Body of pancreas (tissue), 4 donors: ENCODE data around the gene BOD1L1.

Experiments
- POLR2A ChIP-seq, 3 donors: fragments of 450-650 bp; IDR thresholded peaks; one replicate each; pipeline ENCODE4 v1.6.1; 2016; ENCODE audit warnings: antibody characterized with exemption in 3 of 3, mild to moderate bottlenecking in 2 of 3
- TF ChIP-seq, protein P1 (sequence below), 7 experiments: fragments of 450-650 bp in 4 of 7; fragments of 200-600 bp in 3 of 7; sonication (generic) in 3 of 7; IDR thresholded peaks; one replicate each; pipeline ENCODE4 v1.5.1; 2016 to 2019; ENCODE audit warnings: antibody characterized with exemption in 7 of 7

DNA sequence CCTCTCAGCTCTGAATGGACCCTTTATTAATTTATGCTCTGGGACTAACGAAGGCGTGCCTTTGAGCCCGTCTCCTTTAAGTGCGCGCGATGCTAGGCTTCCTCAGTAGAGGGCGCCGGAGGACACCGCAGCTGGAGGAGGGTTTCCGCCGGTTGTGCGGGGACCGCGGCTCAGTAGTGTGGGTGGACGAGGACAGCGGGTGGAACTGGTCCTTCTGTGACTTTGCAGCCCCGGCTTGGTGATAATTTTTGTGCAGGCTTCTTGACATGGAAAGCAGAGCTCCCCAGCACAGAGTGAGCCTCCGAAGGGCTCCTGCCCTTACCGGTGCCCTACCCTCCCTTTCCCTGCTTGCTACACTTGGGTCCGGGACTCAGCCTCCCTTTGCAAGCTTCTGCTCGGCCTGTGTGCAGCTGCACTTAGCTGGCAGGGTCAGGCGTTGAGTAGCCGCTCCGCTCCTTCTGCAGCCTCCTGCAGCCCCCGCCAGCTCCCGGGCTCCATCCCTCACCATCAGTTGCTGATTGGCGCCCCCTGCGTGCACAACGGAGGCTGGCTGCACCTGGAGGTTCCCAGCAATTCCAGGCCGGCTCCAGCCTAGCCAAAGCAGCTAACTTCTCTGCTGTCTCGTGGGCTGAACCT lies 26.8 kb upstream of the BOD1L1 start:
- TF ChIP-seq, protein P1, sequence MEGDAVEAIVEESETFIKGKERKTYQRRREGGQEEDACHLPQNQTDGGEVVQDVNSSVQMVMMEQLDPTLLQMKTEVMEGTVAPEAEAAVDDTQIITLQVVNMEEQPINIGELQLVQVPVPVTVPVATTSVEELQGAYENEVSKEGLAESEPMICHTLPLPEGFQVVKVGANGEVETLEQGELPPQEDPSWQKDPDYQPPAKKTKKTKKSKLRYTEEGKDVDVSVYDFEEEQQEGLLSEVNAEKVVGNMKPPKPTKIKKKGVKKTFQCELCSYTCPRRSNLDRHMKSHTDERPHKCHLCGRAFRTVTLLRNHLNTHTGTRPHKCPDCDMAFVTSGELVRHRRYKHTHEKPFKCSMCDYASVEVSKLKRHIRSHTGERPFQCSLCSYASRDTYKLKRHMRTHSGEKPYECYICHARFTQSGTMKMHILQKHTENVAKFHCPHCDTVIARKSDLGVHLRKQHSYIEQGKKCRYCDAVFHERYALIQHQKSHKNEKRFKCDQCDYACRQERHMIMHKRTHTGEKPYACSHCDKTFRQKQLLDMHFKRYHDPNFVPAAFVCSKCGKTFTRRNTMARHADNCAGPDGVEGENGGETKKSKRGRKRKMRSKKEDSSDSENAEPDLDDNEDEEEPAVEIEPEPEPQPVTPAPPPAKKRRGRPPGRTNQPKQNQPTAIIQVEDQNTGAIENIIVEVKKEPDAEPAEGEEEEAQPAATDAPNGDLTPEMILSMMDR (IDR thresholded peaks at IDR 0.05): peak; percentile 66 to 81 (median 77)
- no peak for TF ChIP-seq POLR2A (IDR thresholded peaks at IDR 0.05)
